IMR-90 (cell line): ENCODE data around the gene SINHCAF. TPM values are rescaled to one million over a fixed set of nuclear protein-coding genes. Genes with fewer than 3 reads are reported as not detected.

Source experiments
- ATAC-seq: fragments of 200-7000 bp; cut with Tn5 transposase; 2 replicates; pipeline ENCODE4 v1.9.1; 2020; ENCODE audit warnings: low read depth, mild to moderate bottlenecking, moderate library complexity
- BruUV-seq: library from RNA; stranded (reverse); fragments of 400-500 nt; replicated peaks from 2 replicates; lab custom pipeline; 2021; lab: Mats Ljungman, UMichigan
- CTCF ChIA-PET: fragments of 300-600 bp; formaldehyde crosslinking; extraction: SDS; loops from one replicate; lab custom pipeline; 2021; ENCODE audit warnings: antibody characterized with exemption; lab: Yijun Ruan, JAX
- POLR2A ChIA-PET: fragments of 300-600 bp; sonication (Branson Sonifier 250); formaldehyde crosslinking; loops from one replicate; lab custom pipeline; 2022; ENCODE audit warnings: antibody characterized with exemption; ENCODE audit not compliant: unreplicated experiment; lab: Charles Lee
- DNase-seq: peaks from one replicate; pipeline ENCODE4 v3.0.0; 2013
- H2AFZ ChIP-seq: replicated peaks from 2 replicates; pipeline ENCODE3; 2013; ENCODE audit warnings: low read length, mild to moderate bottlenecking; ENCODE audit not compliant: poor library complexity
- H2AK5ac ChIP-seq: 2 replicates; pipeline ENCODE4 v1.6.1; 2013; ENCODE audit warnings: low read depth, low read length, inconsistent platforms
- H2AK9ac ChIP-seq: replicated peaks from 2 replicates; pipeline ENCODE3; 2013; ENCODE audit warnings: mild to moderate bottlenecking, low read depth, low read length, moderate library complexity; ENCODE audit not compliant: poor library complexity
- H2BK120ac ChIP-seq: 2 replicates; pipeline ENCODE4 v1.6.1; 2013; ENCODE audit warnings: low read depth, low read length, inconsistent platforms
- H2BK15ac ChIP-seq: 3 replicates; pipeline ENCODE4 v1.6.1; 2013; ENCODE audit warnings: low read depth, low read length, inconsistent platforms
- H2BK20ac ChIP-seq: 2 replicates; pipeline ENCODE4 v1.6.1; 2013; ENCODE audit warnings: low read depth, mild to moderate bottlenecking, inconsistent platforms, low read length, moderate library complexity
- H2BK5ac ChIP-seq: 2 replicates; pipeline ENCODE4 v1.6.1; 2013; ENCODE audit warnings: mild to moderate bottlenecking, low read depth, low read length, inconsistent platforms; ENCODE audit not compliant: poor library complexity, severe bottlenecking
- H3K14ac ChIP-seq: replicated peaks from 2 replicates; pipeline ENCODE4 v1.6.1; 2013; ENCODE audit warnings: low read depth, low read length, inconsistent platforms
- H3K18ac ChIP-seq: 2 replicates; pipeline ENCODE4 v1.6.1; 2013; ENCODE audit warnings: low read depth, low read length, control low read depth
- H3K23ac ChIP-seq: 2 replicates; pipeline ENCODE4 v1.6.1; 2013; ENCODE audit warnings: low read depth, low read length, inconsistent platforms
- H3K27ac ChIP-seq: 2 replicates; pipeline ENCODE4 v1.5.1; 2013; ENCODE audit warnings: mild to moderate bottlenecking, control low read depth, low read length; ENCODE audit not compliant: insufficient read depth
- H3K27me3 ChIP-seq: 2 replicates; pipeline ENCODE4 v1.6.1; 2013; ENCODE audit warnings: low read length; ENCODE audit not compliant: control insufficient read depth, insufficient read depth
- H3K36me3 ChIP-seq: 2 replicates; pipeline ENCODE4 v1.6.1; 2013; ENCODE audit warnings: low read length, mixed read lengths; ENCODE audit not compliant: control insufficient read depth, insufficient read depth
- H3K4ac ChIP-seq: 2 replicates; pipeline ENCODE4 v1.6.1; 2013; ENCODE audit warnings: low read depth, low read length, inconsistent platforms
- H3K4me1 ChIP-seq: 2 replicates; pipeline ENCODE4 v1.6.1; 2013; ENCODE audit warnings: low read length, mixed read lengths; ENCODE audit not compliant: control insufficient read depth, insufficient read depth
- H3K4me2 ChIP-seq: 2 replicates; pipeline ENCODE4 v1.6.1; 2013; ENCODE audit warnings: low read depth, mild to moderate bottlenecking, control low read depth, low read length, moderate library complexity
- H3K4me3 ChIP-seq: 2 replicates; pipeline ENCODE4 v1.5.1; 2013; ENCODE audit warnings: low read depth, mild to moderate bottlenecking, control low read depth, low read length, moderate library complexity; ENCODE audit not compliant: insufficient read depth
- H3K56ac ChIP-seq: 2 replicates; pipeline ENCODE4 v1.6.1; 2013; ENCODE audit warnings: low read length, inconsistent platforms; ENCODE audit not compliant: insufficient read depth; ENCODE audit errors: extremely low read depth
- H3K79me1 ChIP-seq, 2 experiments: 2 replicates each; pipeline ENCODE4 v1.6.1; 2013; ENCODE audit warnings: low read length in 2 of 2, inconsistent platforms in 1 of 2, low read depth in 1 of 2
- H3K9ac ChIP-seq: 2 replicates; pipeline ENCODE4 v1.6.1; 2013; ENCODE audit warnings: low read depth, low read length, control low read depth
- H3K9me1 ChIP-seq: 2 replicates; pipeline ENCODE4 v1.6.1; 2013; ENCODE audit warnings: low read length, inconsistent platforms; ENCODE audit not compliant: insufficient read depth
- H3K9me3 ChIP-seq: 2 replicates; pipeline ENCODE4 v1.6.1; 2013; ENCODE audit warnings: low read length; ENCODE audit not compliant: control insufficient read depth, insufficient read depth
- H4K20me1 ChIP-seq: 2 replicates; pipeline ENCODE4 v1.6.1; 2013; ENCODE audit warnings: low read length, inconsistent platforms; ENCODE audit not compliant: insufficient read depth
- H4K5ac ChIP-seq: 2 replicates; pipeline ENCODE4 v1.6.1; 2013; ENCODE audit warnings: mild to moderate bottlenecking, low read depth, low read length, control low read depth
- H4K8ac ChIP-seq, 2 experiments: 2 replicates each; pipeline ENCODE4 v1.6.1; 2013; ENCODE audit warnings: low read depth in 2 of 2, low read length in 2 of 2, control low read depth in 1 of 2, inconsistent platforms in 1 of 2
- H4K91ac ChIP-seq: 2 replicates; pipeline ENCODE4 v1.6.1; 2013; ENCODE audit warnings: low read depth, low read length, inconsistent platforms; ENCODE audit not compliant: insufficient read depth
- BHLHE40 ChIP-seq: fragments of 150-350 bp; IDR thresholded peaks from 2 replicates; pipeline ENCODE4 v1.6.1; 2016; ENCODE audit warnings: mild to moderate bottlenecking, low read depth, low read length
- CEBPB ChIP-seq: IDR thresholded peaks from 2 replicates; pipeline ENCODE4 v1.6.1; 2012; ENCODE audit warnings: low read depth, low read length, improper control_type of control experiment
- CHD1 ChIP-seq: IDR thresholded peaks from 2 replicates; pipeline ENCODE4 v1.6.1; 2012; ENCODE audit warnings: low read depth, low read length, improper control_type of control experiment
- ELK1 ChIP-seq: fragments of 150-350 bp; IDR thresholded peaks from 2 replicates; pipeline ENCODE4 v1.6.1; 2016; ENCODE audit warnings: low read depth, mild to moderate bottlenecking, low read length, moderate library complexity, borderline replicate concordance
- FOS ChIP-seq: fragments of 150-350 bp; IDR thresholded peaks from 2 replicates; pipeline ENCODE4 v1.6.1; 2016; ENCODE audit warnings: low read depth, low read length
- MAFK ChIP-seq: IDR thresholded peaks from 2 replicates; pipeline ENCODE4 v1.6.1; 2012; ENCODE audit warnings: low read depth, low read length, improper control_type of control experiment
- MAZ ChIP-seq: IDR thresholded peaks from 2 replicates; pipeline ENCODE4 v1.6.1; 2012; ENCODE audit warnings: low read depth, mild to moderate bottlenecking, low read length, improper control_type of control experiment, moderate library complexity, borderline replicate concordance
- NFE2L2 ChIP-seq: fragments of 150-350 bp; IDR thresholded peaks from 2 replicates; pipeline ENCODE4 v1.6.1; 2016; ENCODE audit warnings: low read depth, mild to moderate bottlenecking, low read length
- RCOR1 ChIP-seq: IDR thresholded peaks from 2 replicates; pipeline ENCODE4 v1.6.1; 2012; ENCODE audit warnings: mild to moderate bottlenecking, low read length, improper control_type of control experiment; ENCODE audit not compliant: insufficient replicate concordance
- SMC3 ChIP-seq: fragments of 150-350 bp; IDR thresholded peaks from 2 replicates; pipeline ENCODE4 v1.6.1; 2016; ENCODE audit warnings: low read depth, mild to moderate bottlenecking, antibody characterized with exemption, low read length, moderate library complexity
- USF2 ChIP-seq: fragments of 150-350 bp; IDR thresholded peaks from 2 replicates; pipeline ENCODE4 v1.6.1; 2017; ENCODE audit warnings: mild to moderate bottlenecking, antibody characterized with exemption, low read length, low read depth
- WGBS, 2 experiments: methylation state at CpG; one replicate each; pipeline versions ENCODE4 v1.1.5 to v1.1.7; 2013; ENCODE audit warnings: missing lambda C conversion rate in 2 of 2; ENCODE audit not compliant: insufficient read length in 1 of 2; ENCODE audit errors: extremely low coverage in 2 of 2; 5-methylcytosine and 5-hydroxymethylcytosine counted together
- dilution Hi-C: fragments of 300-500 bp; cut with HindIII; formaldehyde crosslinking; loops from one replicate; pipeline ENCODE4 v1.14.3; 2018; ENCODE audit warnings: low sequenced_read_pairs; ENCODE audit not compliant: unreplicated experiment
- in situ Hi-C: fragments of 300-500 bp; cut with MboI; formaldehyde crosslinking; loops from 3 replicates; pipeline ENCODE4 v1.14.3; 2019; ENCODE audit warnings: low sequenced_read_pairs, inconsistent platforms, mixed read lengths
- intact Hi-C: fragments of 100-400 bp; cut with micrococcal nuclease; formaldehyde crosslinking; loops from 2 replicates; pipeline ENCODE4 v1.10.0; 2022
- polyA plus RNA-seq, 3 experiments: library from polyadenylated mRNA; depleted of rRNA; stranded (reverse); fragments of >200 nt; gene quantifications; 2 replicates each; pipeline ENCODE4 v1.2.3, GENCODE V29; 2012; ENCODE audit warnings: low replicate concordance in 1 of 3
- total RNA-seq: library from RNA; depleted of rRNA; stranded (reverse); fragments of >200 nt; gene quantifications from 2 replicates; pipeline ENCODE4 v1.2.3, GENCODE V29; 2012

The SINHCAF gene
- total and polyA plus RNA-seq, 2 of the 4 experiments (the other 2 are of a cell fraction), result 21.6 to 30.8 TPM

DNA sequence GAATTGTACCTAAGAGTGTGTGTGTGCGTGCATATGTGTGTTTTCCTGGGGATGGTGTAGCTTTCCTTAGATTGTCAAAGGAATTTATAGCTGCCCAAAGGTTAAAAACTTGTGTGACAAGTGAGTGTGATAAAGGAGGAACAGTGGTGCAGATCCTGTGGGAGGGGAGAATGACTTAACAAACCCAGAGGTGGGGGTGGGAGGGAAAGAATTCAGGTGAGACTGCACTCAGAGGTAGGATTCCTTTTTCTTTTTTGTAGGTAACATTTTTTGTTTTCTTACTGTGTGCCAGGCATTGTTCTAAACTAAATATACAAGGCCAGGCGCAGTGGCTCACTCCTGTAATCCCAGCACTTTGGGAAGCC lies 45.3 kb upstream of the SINHCAF start:
- DNase-seq (no peak), ATAC-seq (no peak)
- TF ChIP-seq FOS, result no peak
- no peak for TF ChIP-seq CHD1
- no peak for TF ChIP-seq MAZ
- TF ChIP-seq MAFK, result no peak
- no peak for TF ChIP-seq SMC3
- TF ChIP-seq CEBPB, result no peak
- TF ChIP-seq ELK1, result no peak
- TF ChIP-seq NFE2L2, result no peak
- no peak for TF ChIP-seq BHLHE40
- no peak for TF ChIP-seq RCOR1
- TF ChIP-seq USF2, result no peak
- Histone ChIP-seq H3K79me1 (no peaks in the 10 kb centered on the region), H3K18ac (no peak overlapping the region), H4K8ac (no peak overlapping the region), H3K9me3 (no peaks in the 10 kb centered on the region), H3K27me3 (no peaks in the 10 kb centered on the region), H3K27ac (no peak overlapping the region), H2BK120ac (no peak overlapping the region), H3K36me3 (no peaks in the 10 kb centered on the region), H3K4me2 (no peak overlapping the region), H4K91ac (no peak overlapping the region), H2BK15ac (no peak overlapping the region), H3K9ac (no peak overlapping the region), H2AK9ac (no peak overlapping the region), H2BK20ac (no peak overlapping the region), H2BK5ac (no peak overlapping the region), H4K5ac (no peak overlapping the region), H2AFZ (peak overlapping the region; percentile 79), H3K4me1 (peaks cover 15% of the 10 kb centered on the region), H3K4me3 (no peak overlapping the region), H3K4ac (no peak overlapping the region), H3K23ac (no peak overlapping the region), H4K20me1 (no peaks in the 10 kb centered on the region), H3K14ac (no peak overlapping the region), H3K9me1 (0 out of 2 replicates have a peak, but pooled peaks cover 12% of the 10 kb centered on the region), H3K56ac (no peak overlapping the region), H2AK5ac (no peak overlapping the region)
- POLR2A ChIA-PET, result no interaction called here
- in situ Hi-C loops (no loop called here), intact Hi-C loops (no loop called here), dilution Hi-C loops (no loop called here)
- no TSS peak for BruUV-seq
- CTCF ChIA-PET, result no interaction called here
- WGBS, 2 experiments, result no CpG with 5 or more reads among the region's 2 CpGs
